MCF 10A (cell line): ENCODE results near the gene USP48. TPM values are rescaled to one million over a fixed set of nuclear protein-coding genes. Genes with fewer than 3 reads are reported as not detected.

Source experiments
- BruUV-seq: library from RNA; stranded (reverse); fragments of 400-500 nt; replicated peaks from 2 replicates; lab custom pipeline; 2021; lab: Mats Ljungman, UMichigan
- CTCF ChIA-PET: fragments of 300-600 bp; sonication (Branson Sonifier 250); formaldehyde crosslinking; extraction: SDS; loops from one replicate; lab custom pipeline; 2021; ENCODE audit warnings: antibody characterized with exemption, inconsistent platforms; lab: Yijun Ruan, JAX
- POLR2A ChIA-PET: fragments of 300-600, 350-650 bp; sonication (Branson Sonifier 250); formaldehyde crosslinking; extraction: SDS; loops from one replicate; lab custom pipeline; 2020; ENCODE audit warnings: antibody characterized with exemption, inconsistent platforms; lab: Yijun Ruan, JAX
- DNase-seq: peaks from one replicate; pipeline ENCODE4 v3.0.0-alpha.2; 2018; ENCODE audit not compliant: unreplicated experiment
- H3K27ac Mint-ChIP-seq: one replicate; pipeline ENCODE4 v1.8.0; 2022; ENCODE audit warnings: mild to moderate bottlenecking, low read depth, mixed read lengths; ENCODE audit not compliant: unreplicated experiment
- H3K27me3 Mint-ChIP-seq: one replicate; pipeline ENCODE4 v1.8.0; 2022; ENCODE audit warnings: mixed read lengths; ENCODE audit not compliant: insufficient read depth, unreplicated experiment
- H3K36me3 Mint-ChIP-seq: one replicate; pipeline ENCODE4 v1.8.0; 2022; ENCODE audit warnings: mild to moderate bottlenecking, moderate library complexity, mixed read lengths; ENCODE audit not compliant: insufficient read depth, unreplicated experiment
- H3K4me1 Mint-ChIP-seq: one replicate; pipeline ENCODE4 v1.8.0; 2022; ENCODE audit warnings: mixed read lengths; ENCODE audit not compliant: insufficient read depth, unreplicated experiment
- H3K4me3 Mint-ChIP-seq: one replicate; pipeline ENCODE4 v1.8.0; 2022; ENCODE audit warnings: mild to moderate bottlenecking, moderate library complexity, mixed read lengths; ENCODE audit not compliant: unreplicated experiment
- H3K9me3 Mint-ChIP-seq: one replicate; pipeline ENCODE4 v1.8.0; 2022; ENCODE audit warnings: mixed read lengths; ENCODE audit not compliant: unreplicated experiment
- CTCF ChIP-seq: fragments of 200-600 bp; IDR thresholded peaks from one replicate; pipeline ENCODE4 v1.8.0; 2022; ENCODE audit warnings: antibody characterized with exemption, mild to moderate bottlenecking; ENCODE audit not compliant: unreplicated experiment
- intact Hi-C: fragments of 100-400 bp; cut with micrococcal nuclease; formaldehyde crosslinking; loops from 2 replicates; pipeline ENCODE4 v1.14.1; 2022
- total RNA-seq: library from RNA; stranded (reverse); gene quantifications from 2 replicates; pipeline ENCODE4 v1.2.3, GENCODE V29; 2022

Gene USP48
- total RNA-seq, 1 experiment from 2014 or later, result 64.8 TPM

GRCh38 chr1:21649315-21649714, 133.6 kb downstream of the USP48 start:
- CTCF ChIA-PET, result interaction anchor here (1.0 kb wide), 1 partner anchor 9 kb away, joined by 3 read pairs; no protein-coding TSS in a partner anchor
- no peak for TF ChIP-seq CTCF
- intact Hi-C loops, result no loop called here
- Mint-ChIP-seq H3K27ac (no peak overlapping the region), H3K36me3 (peaks cover under 1% of the 10 kb centered on the region), H3K9me3 (no peaks in the 10 kb centered on the region), H3K27me3 (no peaks in the 10 kb centered on the region), H3K4me3 (no peak overlapping the region), H3K4me1 (no peaks in the 10 kb centered on the region)
- DNase-seq, result no peak
- BruUV-seq, result no TSS peak
- POLR2A ChIA-PET, result no interaction called here

- Mint-ChIP-seq H3K9me3 (no peaks in the 10 kb centered on the region), H3K36me3 (no peaks in the 10 kb centered on the region), H3K27ac (no peak overlapping the region)
Measured at GRCh38 chr1:21648791-21649190, 134.2 kb downstream of the USP48 start.

GRCh38 chr1:21648352-21648730, 134.6 kb downstream of the USP48 start:
- ChIA-PET POLR2A (no interaction called here), CTCF (interaction anchor here (0.6 kb wide), 1 partner anchor 994 kb away, joined by 3 read pairs; no protein-coding TSS in a partner anchor)
- TF ChIP-seq CTCF, result no peak
- DNase-seq, result no peak
- Mint-ChIP-seq H3K27ac (no peak overlapping the region), H3K4me3 (no peak overlapping the region), H3K4me1 (no peaks in the 10 kb centered on the region), H3K9me3 (no peaks in the 10 kb centered on the region), H3K36me3 (no peaks in the 10 kb centered on the region), H3K27me3 (no peaks in the 10 kb centered on the region)
- intact Hi-C loops, result no loop called here
- no TSS peak for BruUV-seq

More at GRCh38 chr1:21648791-21649190, 134.2 kb downstream of the USP48 start:
- no TSS peak for BruUV-seq
- Mint-ChIP-seq H3K27me3 (no peaks in the 10 kb centered on the region), H3K4me3 (no peak overlapping the region), H3K4me1 (no peaks in the 10 kb centered on the region)
- intact Hi-C loops, result no loop called here
- no peak for TF ChIP-seq CTCF
- ChIA-PET POLR2A (no interaction called here), CTCF (no interaction called here)
- no peak for DNase-seq

- no peak overlapping the region for H3K27ac Mint-ChIP-seq
- DNase-seq, result peak; percentile 72
- H3K9me3 Mint-ChIP-seq, result no peaks in the 10 kb centered on the region
- no peak for TF ChIP-seq CTCF
- no TSS peak for BruUV-seq
- ChIA-PET CTCF (interaction anchor here (0.6 to 1.2 kb wide), 4 partner anchors 8 to 995 kb away, joined by 3 to 4 read pairs (median 4); no protein-coding TSS in a partner anchor), POLR2A (interaction anchor here (2.2 kb wide), 1 partner anchor 23 kb away, joined by 5 read pairs; no protein-coding TSS in a partner anchor)
- intact Hi-C loops, result no loop called here
- H3K4me3 Mint-ChIP-seq, result no peak overlapping the region
- no peaks in the 10 kb centered on the region for H3K4me1 Mint-ChIP-seq
- no peaks in the 10 kb centered on the region for H3K27me3 Mint-ChIP-seq
- H3K36me3 Mint-ChIP-seq, result no peaks in the 10 kb centered on the region
Measured at GRCh38 chr1:21647431-21648351, 135.3 kb downstream of the USP48 start.
